Cardiac fibroblast (primary cell): ENCODE results near the gene SUSD1.
A peak's percentile ranks its signal among the peaks of the same experiment; 100 is the strongest.

Experiments used
- DNase-seq, 2 donors: peaks; one replicate each; pipeline versions ENCODE4 v3.0.0 to v3.0.0-alpha.2; 2010; ENCODE audit warnings: low read depth in 2 of 2
- H3K4me3 ChIP-seq, 2 donors: replicated peaks in 1 of 2; 1 replicate in 1 of 2; 2 replicates in 1 of 2; pipeline ENCODE4 v1.5.1; 2011; ENCODE audit warnings: low read depth in 2 of 2, low read length in 2 of 2, mild to moderate bottlenecking in 2 of 2, moderate library complexity in 1 of 2
- TF ChIP-seq, protein P1 (sequence below): IDR thresholded peaks from one replicate; pipeline ENCODE4 v1.5.1; 2011; ENCODE audit warnings: low read depth, mild to moderate bottlenecking, low read length, inconsistent platforms

Gene SUSD1

DNA sequence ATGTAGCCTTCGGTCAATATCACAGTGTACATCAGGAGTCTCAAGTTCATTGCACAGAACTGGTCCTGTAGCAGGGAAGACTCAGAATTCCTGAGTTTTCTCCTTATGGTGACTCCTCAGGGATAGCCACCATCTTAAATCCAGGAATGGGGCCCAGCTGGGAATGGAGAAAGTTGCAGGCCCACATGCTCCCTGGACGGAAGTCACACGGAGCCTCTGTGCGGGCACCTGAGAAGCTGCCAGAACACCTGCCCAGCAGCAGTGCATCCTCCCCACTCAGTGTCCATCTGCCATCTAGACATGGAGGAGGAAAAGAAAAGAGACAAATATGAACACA lies 133.9 kb downstream of the SUSD1 start:
- no peak overlapping the region for H3K4me3 ChIP-seq
- TF ChIP-seq, protein P1, sequence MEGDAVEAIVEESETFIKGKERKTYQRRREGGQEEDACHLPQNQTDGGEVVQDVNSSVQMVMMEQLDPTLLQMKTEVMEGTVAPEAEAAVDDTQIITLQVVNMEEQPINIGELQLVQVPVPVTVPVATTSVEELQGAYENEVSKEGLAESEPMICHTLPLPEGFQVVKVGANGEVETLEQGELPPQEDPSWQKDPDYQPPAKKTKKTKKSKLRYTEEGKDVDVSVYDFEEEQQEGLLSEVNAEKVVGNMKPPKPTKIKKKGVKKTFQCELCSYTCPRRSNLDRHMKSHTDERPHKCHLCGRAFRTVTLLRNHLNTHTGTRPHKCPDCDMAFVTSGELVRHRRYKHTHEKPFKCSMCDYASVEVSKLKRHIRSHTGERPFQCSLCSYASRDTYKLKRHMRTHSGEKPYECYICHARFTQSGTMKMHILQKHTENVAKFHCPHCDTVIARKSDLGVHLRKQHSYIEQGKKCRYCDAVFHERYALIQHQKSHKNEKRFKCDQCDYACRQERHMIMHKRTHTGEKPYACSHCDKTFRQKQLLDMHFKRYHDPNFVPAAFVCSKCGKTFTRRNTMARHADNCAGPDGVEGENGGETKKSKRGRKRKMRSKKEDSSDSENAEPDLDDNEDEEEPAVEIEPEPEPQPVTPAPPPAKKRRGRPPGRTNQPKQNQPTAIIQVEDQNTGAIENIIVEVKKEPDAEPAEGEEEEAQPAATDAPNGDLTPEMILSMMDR = no peak
- no peak for DNase-seq

DNA sequence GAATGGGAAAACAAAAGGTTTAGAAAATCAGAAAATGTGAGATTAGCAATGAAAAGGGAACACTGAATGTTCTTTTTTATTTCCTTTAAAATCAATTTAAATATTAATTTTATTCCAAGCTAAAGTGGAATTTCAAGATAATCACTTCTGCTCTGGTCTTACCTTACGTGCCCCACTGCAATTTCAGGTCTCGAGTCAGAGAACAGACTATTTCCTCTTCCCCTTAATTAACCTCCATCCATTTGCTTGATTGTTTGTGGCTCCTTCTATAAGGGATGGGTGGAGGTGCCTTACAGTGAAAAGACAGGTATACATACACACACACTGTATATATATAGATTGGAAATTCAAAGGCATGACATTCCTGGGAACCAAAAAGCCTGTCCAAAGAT lies 137.1 kb downstream of the SUSD1 start:
- no peak for DNase-seq
- TF ChIP-seq, protein P1 = no peak
- H3K4me3 ChIP-seq = no peak overlapping the region

DNA sequence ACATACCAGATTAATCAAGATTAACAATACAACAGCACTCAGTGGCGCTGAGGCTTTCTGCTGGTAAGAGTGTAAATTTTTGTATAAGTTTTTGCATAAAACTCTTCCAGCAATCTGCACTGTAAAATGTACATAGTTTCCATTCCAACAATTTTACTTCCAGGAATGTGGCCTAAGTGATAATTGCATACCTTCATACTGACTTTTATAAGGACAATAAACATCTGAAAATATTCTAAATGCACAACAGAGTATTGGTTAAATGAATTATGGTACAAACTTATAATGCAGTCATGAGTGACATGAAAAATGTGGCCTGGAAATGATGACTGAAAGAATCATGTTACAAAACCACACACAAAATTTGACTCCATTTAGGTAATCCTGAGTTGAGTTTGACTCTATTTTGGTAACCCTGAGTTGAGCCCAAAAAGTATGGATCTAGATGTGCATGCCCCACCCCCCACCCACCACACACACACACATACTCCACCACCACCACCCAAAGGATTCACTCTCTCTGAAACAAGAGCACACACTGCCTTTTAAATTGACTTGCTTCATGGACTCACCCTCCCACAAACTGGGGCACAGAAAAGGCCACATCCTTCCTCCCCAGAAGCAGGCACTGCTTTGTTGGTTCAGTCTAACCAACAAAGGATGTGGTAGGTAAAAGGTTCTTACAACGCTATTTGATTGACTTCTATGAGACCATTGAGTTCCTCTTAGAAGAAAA lies 137.6 kb downstream of the SUSD1 start:
- TF ChIP-seq, protein P1 = no peak
- no peak overlapping the region for H3K4me3 ChIP-seq
- DNase-seq = peak; percentile 60 to 73

DNA sequence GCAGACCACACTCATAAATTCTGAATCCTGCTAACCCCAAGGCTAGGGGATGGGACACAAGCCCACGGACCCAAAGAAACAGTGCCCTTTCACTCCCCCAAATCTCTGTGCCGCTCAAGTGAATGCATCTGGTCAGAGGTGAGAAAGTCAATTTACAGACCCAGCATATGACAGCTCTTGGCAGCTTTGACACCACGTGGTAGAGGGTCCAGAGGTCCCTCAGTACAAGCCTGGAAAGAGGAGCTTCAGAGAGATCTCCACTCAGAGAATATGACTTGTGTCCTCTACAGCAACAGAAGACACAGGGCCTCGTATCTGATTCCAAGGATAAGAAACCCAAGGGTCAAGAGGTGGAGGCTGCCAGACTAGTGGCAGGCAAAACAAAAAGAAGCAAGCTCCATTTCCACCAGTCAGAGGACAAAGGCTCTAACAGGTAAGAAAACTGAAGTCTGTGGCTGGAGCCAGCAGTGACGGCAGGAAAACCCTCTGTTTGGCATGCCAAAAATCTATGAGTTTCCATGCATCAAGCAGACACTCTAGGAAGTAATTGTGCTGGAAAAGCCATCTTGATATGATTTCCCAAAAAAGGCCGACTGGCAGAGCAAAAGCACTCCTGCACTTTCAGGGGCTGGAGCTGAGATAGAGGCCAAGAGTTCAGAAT lies 139.8 kb downstream of the SUSD1 start:
- TF ChIP-seq, protein P1 = no peak
- no peak for DNase-seq
- no peak overlapping the region for H3K4me3 ChIP-seq

DNA sequence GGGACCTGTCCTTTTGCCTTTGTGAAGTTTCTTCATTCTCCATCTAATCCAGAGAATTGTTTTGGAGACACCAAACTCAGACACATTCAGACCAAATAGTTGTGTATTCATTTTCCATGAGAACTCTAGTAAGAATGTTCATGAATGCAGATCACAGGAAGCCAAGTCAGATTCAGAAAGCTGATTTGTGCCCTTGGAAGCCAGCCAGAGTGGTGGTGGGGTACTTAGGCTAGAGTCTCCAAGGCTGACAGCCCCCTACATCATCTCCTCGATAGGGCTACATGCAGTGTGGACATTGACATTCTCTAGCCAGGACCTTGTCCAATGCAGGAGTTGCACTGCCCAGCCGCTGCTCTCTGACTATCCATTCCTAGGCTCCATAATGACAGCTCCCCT lies 140.9 kb downstream of the SUSD1 start:
- no peak overlapping the region for H3K4me3 ChIP-seq
- DNase-seq = no peak
- TF ChIP-seq, protein P1 = no peak

DNA sequence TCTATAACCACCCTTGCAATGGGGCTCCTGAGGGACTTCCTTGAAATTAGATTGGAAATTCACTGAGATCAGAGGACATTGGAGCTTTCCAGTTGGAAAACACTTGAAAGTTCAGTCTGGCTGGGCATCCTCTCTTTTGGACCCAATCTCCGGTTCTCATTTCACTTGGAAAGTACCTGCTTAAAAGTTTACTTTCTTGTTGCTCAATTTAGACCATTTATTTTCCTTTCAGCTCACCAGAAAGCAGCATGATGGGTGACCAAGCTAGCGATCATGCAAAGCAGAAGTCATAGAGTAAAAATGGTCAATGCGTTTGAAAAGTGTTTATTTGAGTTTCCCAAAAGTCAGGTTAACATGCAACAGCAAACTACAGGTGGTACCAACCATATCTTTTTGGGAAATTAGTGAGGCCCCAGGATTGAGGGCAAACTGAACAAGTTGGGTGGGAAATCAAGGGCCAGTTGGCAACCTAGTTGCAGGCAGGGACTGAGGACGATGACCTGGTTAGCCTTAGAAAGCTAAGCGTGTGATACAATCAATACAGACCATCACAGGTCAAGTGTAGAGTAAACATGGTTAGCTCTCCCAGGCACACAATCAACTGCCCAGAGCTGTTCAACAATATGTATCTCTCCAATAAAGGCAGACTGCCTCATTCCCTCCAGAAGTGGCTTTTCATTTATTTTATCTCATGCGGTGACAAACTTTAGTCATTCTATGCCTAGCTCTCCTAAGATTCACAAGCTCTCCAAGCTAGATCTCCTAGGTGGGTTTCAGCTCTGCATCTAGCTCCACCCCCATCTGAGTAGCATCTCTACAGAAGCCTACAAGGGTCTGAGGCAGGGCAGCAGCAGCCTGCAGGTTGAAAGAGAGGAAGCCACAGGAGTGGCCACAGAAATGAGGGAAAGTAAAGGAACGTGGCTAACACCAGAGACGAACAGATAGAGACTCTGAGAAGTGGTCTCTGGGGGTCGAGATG lies 141.6 kb downstream of the SUSD1 start:
- DNase-seq = no peak

More for the DNA sequence above, 141.6 kb downstream of the SUSD1 start:
- TF ChIP-seq, protein P1 = no peak
- no peak overlapping the region for H3K4me3 ChIP-seq
